Suprapubic skin (tissue), 3 donors: ENCODE data around the gene NXF3.

ENCODE experiments used
- EP300 ChIP-seq: sonication (generic); formaldehyde crosslinking; IDR thresholded peaks from one replicate; pipeline ENCODE4 v1.6.1; 2017; ENCODE audit warnings: antibody characterized with exemption
- POLR2A ChIP-seq, 2 donors: fragments of 450-650 bp; IDR thresholded peaks; one replicate each; pipeline ENCODE4 v1.6.1; 2017; ENCODE audit warnings: antibody characterized with exemption in 2 of 2, mild to moderate bottlenecking in 2 of 2, moderate library complexity in 2 of 2
- TF ChIP-seq, protein P1 (sequence below), 2 donors: fragments of 200-600 bp in 1 of 2; fragments of 450-650 bp in 1 of 2; sonication (generic) in 1 of 2; IDR thresholded peaks; one replicate each; pipeline ENCODE4 v1.5.1; 2016 to 2019; ENCODE audit warnings: antibody characterized with exemption in 2 of 2, mild to moderate bottlenecking in 1 of 2, moderate library complexity in 1 of 2

DNA sequence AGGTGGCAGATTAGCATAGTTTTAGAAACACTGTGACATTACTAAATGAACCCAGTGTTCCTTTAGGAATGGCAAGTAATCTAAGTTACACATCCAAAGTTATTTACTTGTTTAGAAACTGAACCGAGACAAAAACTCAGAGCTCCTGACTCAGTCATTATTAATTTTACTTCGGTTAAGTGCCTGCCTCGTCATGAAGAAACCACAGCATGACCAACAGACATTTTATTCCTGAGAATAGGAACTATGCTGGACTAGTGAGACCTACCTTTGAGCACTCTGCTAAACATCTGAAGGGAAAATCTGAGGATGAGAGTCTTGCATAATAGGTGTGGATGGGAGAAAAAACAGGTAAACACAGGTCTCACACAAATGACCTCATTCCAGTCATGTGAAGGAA lies 31.5 kb downstream of the NXF3 start:
- TF ChIP-seq, protein P1, sequence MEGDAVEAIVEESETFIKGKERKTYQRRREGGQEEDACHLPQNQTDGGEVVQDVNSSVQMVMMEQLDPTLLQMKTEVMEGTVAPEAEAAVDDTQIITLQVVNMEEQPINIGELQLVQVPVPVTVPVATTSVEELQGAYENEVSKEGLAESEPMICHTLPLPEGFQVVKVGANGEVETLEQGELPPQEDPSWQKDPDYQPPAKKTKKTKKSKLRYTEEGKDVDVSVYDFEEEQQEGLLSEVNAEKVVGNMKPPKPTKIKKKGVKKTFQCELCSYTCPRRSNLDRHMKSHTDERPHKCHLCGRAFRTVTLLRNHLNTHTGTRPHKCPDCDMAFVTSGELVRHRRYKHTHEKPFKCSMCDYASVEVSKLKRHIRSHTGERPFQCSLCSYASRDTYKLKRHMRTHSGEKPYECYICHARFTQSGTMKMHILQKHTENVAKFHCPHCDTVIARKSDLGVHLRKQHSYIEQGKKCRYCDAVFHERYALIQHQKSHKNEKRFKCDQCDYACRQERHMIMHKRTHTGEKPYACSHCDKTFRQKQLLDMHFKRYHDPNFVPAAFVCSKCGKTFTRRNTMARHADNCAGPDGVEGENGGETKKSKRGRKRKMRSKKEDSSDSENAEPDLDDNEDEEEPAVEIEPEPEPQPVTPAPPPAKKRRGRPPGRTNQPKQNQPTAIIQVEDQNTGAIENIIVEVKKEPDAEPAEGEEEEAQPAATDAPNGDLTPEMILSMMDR (IDR thresholded peaks at IDR 0.05): no peak
- TF ChIP-seq POLR2A (IDR thresholded peaks at IDR 0.05) (no peak), EP300 (no peak)
